Activated T-helper 1 cell treated with anti-CD3 and anti-CD28 coated beads, Interleukin-2, amount 50 U/mL, for 16 hours (primary cell): ENCODE measurements around the gene LIMS1.
A peak's percentile ranks its signal among the peaks of the same experiment; 100 is the strongest.
"Not testable (repeated sequence)": the region's sequence is repeated elsewhere in the genome, so short reads cannot be mapped to it uniquely, and the experiment has no call there.

Experiments
- DNase-seq, 2 donors: peaks; one replicate each; pipeline ENCODE4 v3.0.0-alpha.2; 2020; ENCODE audit warnings: low read depth in 1 of 2, low spot score in 1 of 2

Gene LIMS1

DNA sequence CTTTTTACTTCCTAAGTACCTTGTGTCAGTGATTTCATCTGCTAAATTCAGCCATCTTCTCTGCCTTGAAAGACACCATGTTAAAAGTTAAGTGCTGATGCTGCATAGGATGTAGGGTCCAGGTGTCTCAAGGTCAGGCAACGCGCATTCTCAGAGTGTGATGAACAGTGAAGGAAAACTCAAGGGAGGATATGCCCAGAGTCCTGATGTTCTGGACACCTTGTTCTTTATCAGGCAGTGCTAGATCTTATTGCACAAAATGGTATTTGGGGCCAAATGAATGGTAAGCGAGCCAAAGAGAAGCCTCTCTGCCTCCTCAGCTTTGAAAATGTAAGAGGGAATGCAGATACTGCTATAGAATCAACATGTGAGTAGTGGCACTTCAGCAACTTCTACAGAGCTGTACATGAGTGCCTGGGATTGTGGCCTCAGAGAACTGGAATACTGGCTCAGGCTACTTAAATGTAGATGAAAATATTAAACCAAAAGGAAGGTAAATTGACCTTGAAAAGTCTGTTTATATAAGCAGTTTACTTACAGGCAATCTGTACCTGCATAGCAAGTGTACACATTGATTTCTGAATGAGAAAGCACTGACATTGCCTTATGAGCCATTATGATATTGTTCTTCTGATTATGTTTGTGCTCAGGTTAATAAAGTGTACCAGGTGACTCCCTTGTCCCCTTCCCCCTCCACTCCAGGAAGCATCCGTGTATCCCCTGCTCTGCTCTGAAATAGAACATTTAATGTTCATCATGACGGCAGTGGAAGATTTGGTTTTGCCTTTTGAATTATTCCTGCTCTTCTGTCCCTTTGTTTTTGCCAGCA lies 98.3 kb downstream of the LIMS1 start:
- DNase-seq: no peak

DNA sequence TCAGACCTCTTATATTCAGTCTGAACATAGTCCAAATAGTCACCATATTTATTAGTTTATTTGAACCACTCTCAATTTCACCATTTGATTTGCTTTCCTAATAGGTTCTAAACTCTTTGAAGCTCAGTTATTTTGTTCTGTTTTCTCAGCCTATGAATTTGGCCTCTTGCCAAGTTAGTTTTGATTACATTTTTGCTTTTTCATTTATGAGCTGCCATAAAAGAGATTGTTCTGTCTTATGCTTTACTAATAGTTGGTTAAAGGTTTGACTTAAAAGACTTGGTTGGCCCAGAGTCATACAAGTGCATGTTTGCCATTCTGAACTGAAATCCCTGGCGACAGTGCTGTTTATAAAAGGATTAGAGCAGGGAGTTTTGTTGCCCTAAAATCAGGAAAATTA lies 99.1 kb downstream of the LIMS1 start:
- DNase-seq: no peak

DNA sequence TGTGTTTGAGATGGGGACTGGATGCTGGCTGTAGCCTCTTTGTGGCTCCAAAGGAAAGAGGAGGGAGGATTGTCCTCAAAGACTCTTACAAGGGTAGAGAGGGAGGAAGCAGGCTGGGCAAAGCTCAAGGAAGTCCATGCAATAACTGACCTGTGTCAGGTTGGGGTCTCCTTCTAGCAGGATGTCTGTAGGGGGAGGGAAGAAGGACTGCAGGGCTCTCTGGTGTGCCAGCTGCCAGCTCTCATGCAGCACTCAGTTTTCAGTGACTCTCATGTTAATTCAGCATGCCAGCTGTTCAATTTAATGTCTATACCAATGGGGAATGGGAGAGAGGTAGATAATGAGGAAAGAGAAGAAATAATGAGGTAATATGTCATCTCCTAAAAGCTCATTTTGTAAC lies 99.7 kb downstream of the LIMS1 start:
- no peak for DNase-seq

DNA sequence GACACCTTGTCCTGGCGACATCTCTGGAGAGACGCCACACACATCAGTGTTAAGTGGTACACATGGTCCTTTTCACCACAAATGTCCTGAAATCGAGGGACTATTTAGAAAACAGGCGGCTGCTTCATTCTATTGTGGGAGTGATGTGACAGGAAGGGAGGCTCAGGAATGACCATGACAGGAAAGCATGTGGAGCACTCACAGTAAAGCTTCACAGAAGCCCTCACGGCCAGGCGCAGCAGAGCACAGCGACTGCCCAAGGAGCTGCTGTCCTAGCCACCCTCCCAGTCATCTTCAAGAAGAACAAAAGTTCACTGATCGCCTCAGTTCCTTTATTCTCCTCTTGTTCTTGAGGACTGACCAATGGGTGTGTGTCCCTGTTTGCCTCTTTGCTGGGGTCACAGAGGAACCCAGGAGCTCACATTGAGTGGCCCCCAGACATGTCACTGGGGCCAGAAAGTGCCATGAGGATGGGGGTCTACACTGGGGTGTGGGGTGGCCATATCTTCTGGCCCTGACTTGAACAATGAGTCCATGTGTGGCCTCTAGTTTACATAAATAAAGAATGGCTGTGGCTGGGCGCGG lies 100.4 kb downstream of the LIMS1 start:
- DNase-seq: no peak

DNA sequence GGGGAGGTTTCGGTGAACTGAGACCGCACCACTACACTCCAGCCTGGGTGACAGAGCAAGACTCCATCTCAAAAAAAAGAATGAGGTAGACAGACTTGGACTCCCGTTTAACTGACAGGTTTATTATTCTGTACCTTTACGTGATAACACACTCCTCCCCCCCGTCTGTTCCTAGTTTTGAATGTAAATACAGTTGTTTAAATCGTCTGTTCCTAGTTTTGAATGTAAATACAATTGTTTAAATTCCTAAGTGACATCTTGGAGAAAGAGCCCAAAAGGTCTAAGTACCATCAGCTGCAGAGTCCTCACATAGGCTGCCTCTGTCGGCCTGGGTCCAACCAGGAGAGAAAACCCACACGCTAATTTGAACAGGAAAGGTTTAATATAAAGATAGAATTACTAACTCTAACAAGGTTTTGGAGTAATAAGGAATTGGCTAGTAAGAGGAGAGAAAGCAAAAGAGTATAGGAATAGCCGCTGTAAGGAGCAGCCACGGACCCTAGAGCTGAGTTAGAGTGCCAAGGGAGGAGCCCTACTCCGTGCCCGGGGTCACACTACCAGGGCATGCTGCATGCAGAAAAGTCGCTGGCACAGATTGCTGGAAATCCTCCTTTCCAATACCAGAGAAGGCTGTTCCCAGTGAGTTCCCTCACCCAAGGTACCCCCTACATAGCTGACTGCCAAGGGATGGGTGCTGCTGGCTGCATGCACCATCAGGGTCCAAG lies 101.5 kb downstream of the LIMS1 start:
- no peak for DNase-seq

DNA sequence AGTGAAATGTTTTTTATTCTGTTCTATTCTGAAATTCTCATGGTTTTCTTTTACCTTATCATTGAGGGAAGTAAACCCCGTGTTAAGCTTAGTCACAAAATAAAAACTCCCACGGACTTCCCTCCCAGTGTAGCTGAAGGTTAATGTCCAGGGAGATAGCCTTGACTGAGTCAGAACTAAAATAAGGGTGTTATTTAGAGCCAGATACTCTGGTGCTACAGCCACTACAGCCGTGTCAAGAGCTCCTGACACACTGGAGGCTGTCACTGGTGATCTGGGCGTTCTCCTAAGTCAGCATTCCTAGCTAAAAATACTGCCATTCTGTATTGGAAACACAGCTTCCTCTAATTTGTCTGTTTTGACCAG lies 103.0 kb downstream of the LIMS1 start:
- DNase-seq: no peak

DNA sequence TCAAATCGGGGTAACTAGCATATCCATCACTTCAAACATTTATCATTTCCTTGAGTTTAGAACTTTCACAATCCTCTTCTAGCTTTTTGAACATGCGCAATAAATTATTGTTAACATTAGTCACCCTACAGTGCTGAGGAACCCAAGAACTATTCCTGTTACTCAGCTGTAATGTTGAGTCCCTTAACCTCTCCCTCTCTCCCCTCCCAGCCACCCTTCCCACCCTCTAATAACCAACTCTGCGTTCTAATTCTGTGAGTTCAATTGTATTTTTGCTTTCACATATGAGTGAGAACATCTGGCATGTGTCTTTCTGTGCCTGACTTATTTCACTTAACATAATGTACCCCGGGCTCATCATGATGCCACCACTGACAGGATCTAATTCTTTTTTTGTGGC lies 106.5 kb downstream of the LIMS1 start:
- no peak for DNase-seq

DNA sequence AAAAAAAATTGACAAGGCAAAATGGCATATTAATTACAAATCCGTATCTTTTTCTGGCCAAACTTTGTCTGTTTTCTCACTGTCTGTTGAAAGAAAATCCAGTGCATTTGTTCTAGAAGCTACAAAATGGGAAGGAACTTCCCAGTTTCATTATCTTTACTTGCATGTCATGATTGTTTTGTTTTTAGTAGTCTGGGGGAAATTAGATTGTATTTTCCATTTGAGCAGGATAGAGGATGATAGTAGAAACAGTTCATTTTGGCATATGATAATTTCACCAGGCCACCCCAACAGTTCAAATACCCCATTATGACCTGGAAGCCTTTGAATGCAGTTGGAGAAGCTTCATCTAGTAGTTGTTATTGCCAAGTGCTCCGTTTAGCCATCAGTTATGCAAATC lies 107.5 kb downstream of the LIMS1 start:
- no peak for DNase-seq

DNA sequence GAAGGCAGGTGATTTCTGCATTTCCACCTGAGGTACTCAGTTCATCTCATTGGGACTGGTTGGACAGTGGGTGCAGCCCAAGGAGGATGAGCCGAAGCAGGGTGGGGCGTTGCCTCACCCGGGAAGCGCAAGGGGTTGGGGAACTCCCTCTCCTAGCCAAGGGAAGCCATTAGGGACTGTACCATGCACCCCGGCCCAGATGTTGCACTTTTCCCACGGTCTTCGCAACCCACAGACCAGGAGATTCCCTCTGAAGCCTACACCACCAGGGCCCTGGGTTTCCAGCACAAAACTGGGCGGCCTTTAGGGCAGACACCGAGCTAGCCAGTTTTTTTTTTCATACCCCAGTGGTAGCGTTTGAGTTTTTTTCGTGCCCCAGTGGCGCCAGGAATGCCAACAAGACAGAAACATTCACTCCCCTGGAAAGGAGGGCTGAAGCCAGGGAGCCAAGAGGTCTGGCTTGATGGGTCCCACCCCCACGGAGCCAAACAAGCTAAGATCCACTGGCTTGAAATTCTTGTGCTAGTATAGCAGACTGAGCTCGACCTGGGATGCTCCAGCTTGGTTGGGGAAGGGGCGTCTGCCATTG lies 109.1 kb downstream of the LIMS1 start:
- DNase-seq: no peak

DNA sequence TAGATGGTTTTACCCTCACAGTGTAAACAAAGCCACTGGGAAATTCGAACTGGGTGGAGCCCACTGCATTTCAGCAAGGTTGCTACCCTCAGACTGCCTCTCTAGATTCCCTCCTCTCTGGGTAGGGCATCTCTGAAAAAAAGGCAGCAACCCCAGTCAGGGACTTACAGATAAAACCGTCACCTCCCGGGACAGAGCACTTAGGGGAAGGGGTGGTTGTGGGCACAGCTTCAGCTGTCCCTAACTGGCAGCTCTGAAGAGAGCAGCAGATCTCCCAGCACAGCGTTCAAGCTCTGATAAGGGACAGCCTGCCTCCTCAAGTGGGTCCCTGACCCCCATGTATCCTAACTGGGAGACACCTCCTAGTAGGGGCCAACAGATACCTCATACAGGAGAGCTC lies 109.6 kb downstream of the LIMS1 start:
- not testable (repeated sequence) for DNase-seq

DNA sequence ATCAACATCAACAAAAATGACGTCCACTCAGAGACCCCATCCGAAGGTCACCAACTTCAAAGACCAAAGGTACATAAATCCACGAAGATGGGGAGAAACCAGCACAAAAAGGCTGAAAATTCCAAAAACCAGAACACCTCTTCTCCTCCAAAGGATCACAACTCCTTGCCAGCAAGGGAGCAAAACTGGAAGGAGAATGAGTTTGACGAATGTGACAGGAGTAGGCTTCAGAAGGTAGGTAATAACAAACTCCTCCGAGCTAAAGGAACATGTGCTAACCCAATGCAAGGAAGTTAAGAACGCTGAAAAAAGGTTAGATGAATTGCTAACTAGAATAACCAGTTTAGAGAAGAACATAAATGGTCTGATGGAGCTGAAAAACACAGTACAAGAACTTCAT lies 110.2 kb downstream of the LIMS1 start:
- not testable (repeated sequence) for DNase-seq

DNA sequence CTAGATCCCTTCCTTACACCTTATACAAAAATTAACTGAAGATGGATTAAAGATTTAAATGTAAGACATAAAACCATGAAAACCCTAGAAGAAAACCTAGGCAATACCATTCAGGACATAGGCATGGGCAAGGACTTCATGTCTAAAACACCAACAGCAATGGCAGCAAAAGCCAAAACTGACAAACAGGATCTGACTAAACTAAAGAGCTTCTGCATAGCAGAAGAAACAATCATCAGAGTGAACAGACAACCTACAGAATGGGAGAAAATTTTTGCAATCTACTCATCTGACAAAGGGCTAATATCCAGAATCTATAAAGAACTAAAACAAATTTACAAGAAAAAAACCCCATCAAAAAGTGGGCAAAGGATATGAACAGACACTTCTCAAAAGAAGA lies 114.5 kb downstream of the LIMS1 start:
- DNase-seq: not testable (repeated sequence)

DNA sequence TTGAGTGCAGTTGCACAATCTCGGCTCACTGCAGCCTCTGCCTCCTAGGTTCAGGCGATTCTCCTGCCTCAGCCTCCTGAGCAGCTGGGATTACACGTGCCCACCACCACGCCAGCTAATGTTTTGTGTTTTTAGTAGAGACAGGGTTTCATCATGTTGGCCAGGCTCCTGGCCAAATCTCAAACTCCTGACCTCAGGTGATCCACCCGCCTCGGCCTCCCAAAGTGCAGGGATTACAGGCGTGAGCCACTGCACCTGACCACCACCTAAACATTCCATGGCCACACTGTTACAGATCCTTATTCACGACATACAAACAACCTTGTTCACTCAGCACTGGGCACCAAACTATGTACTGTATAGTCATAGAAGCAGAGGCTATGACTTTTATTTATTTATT lies 116.2 kb downstream of the LIMS1 start:
- DNase-seq: not testable (repeated sequence)

DNA sequence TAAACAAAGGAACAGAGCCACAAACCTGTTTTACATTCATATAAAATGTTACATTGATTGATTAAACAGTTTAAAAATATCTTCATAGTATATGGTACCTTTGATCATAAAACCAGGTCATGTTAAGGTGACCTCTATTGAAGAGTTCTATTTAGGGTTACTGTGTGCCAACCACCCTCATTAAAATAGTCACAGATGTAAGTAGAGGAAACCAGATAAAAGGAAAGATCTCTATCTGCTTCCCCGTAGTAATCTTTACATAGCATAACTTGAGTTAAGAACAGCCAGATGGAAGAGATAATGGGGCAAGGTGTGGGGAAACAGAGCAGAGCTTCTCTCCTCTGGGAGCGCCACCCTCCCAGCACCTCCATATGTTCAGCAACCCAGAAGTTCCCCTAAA lies 117.2 kb downstream of the LIMS1 start:
- DNase-seq: not testable (repeated sequence)

DNA sequence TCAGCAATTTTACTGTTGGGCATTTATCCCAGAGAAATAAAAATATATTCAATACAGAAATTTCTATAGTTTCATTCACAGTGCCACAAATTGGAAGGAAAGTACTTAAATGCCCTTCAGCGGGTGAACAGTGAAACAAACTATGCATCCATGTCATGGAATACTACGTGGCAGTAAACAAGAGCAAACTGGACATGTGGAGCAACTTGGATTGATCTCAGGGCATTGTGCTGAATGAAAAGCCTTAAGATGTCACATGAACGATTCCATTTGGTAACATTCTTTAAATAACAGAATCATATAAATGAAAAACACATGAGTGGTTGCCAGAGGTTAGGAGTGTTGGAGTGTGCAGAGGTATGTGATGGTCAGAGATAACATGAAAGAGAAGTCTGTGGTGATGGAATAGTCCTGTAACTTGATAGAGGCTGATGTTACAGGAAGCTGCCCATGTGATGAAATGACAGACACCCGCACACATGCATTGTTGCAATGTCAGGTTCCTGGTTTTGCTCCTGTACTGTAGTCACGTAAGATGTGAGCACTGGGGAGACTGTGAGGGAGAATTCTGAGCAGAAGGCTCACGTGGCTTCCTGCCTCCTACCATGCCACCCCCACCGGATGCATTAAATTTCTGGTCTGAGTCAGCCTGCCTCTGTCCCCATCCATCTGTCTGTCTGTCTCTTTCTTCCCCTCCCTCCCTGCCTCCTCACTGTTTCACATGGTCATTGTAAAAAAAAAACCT lies 118.1 kb downstream of the LIMS1 start:
- DNase-seq: peak in 1 of 2 donors; percentile 19

DNA sequence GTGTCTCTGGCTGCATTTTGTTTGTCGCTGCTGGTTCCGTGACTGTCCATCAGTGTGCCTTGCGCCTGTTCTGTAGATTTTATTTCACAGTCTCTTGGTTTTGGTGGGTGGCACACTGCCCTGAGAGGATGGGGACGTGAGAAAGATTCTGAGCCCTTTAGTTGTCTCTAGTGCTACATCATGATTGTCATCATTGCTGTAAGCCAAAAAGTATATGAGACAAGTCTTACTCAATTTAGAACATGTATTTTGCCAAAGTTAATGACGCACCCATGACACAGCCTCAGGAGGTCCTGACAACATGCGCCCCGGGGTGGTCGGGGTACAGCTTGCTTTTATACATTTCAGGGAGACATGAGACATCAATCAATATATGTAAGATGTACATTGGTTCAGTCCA lies 119.2 kb downstream of the LIMS1 start:
- not testable (repeated sequence) for DNase-seq

DNA sequence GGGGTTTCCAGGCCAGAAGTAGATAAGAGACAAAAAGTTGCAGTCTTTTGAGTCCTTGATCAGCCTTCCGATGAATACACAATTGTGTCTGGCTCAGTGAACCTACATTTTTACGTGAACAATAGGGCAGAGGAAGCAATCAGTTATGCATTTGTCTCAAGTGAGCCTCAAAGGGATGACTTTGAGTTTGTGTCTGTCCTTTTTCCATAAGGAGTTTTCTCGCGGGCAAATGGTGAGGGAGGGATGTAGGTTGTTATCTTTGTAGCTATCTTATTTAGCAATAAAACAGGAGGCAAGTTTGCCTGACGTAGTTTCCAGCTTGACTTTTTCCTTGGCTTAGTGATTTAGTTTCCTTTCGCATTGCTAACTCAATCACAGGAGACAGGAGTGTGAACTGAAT lies 119.6 kb downstream of the LIMS1 start:
- DNase-seq: not testable (repeated sequence)

DNA sequence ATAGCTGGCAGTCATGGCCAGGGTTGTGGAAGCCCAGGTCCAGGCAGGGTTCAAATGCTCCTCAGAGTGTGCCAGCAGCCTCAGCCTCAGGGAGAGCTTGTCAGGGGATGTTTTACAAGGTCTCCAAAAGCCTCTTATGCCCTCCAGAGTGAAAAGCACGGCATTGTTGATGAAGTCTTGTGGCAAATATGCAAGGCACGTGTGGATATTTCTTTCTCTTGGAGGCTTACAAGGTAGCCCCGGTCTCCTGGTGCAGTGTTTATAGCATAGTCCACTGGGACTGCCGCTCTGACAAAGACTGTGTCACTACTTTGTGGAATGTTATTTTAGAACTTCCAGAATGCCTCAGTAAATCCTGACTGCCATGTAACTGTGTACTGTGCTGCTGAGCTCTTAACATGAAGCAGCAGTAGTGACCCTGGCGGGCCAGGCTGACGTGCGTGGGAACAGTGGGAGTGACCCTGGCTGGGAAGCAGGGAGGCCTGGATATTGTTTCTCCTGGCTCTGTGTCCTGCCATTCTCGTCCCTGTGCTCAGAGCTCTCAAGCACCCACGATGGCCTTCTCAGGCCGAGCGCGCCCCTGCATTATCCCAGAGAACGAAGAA lies 120.4 kb downstream of the LIMS1 start:
- DNase-seq: not testable (repeated sequence)

DNA sequence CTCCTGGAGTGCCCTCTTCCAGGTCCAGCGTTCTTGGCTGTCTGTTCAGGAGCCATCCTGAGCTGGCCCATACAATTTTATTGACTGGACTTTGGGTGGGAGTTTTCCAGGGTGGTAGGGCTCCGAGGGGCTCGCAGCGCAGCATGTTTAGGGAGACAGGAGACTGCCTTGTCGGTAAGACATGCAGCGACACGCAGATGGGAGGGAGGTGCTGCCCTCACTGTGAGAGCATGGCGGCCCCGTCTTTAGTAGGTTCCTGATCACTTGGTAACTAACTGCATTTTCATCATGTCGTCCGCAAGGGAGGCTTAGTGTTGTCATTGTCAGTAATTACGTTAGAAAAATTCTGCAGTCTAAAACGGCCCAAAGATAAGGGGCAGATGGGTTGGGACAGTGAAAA lies 121.0 kb downstream of the LIMS1 start:
- DNase-seq: not testable (repeated sequence)

DNA sequence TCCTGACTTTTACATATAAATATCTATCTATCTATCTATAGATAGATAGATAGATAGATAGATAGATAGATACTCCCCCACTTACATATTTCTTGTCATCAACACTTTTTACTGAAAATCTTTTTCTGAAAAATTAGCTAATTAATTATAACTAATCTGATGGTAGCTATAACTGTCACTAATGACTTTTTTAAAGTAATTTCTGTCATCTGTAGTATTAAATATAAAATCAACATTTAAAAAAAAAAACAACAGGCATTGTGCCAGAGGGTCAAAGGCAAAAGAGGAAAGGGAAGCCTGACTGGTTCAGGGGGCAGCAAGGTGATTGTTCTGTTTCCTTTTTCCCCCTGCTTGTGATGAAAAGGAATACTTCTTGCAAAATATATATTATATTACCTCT lies 122.0 kb downstream of the LIMS1 start:
- DNase-seq: not testable (repeated sequence)

DNA sequence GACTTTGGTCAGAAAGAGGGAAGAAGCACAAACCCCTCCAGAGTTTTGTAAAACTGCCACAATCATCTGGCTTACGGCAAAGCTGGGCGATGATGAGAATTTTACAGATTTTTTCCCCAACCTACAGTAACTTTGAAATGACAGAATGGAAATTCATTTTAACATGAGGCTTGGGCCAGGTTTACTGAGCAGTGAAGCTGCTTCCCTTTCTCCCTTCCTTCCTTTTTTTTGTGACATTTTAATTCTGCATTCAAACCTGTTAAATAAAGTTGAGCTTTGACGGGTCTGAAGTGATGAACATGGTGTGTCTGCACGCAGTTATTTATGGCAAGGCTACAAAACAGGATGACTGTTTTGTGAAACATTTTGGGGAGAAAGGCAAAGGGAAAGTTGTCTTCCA lies 123.2 kb downstream of the LIMS1 start:
- DNase-seq: not testable (repeated sequence)
